Measurements from ENCODE around the gene GNG8. TPM values are rescaled to one million over a fixed set of nuclear protein-coding genes. Genes with fewer than 3 reads are reported as not detected.
A peak's percentile ranks its signal among the peaks of the same experiment; 100 is the strongest.

The GNG8 gene
- total RNA-seq, 1 experiment from 2014 or later = not detected

- Mint-ChIP-seq H3K36me3 (ENCODE audit: insufficient read depth, unreplicated experiment) (peaks cover 12% of the 10 kb centered on the region), H3K27ac (ENCODE audit: unreplicated experiment) (no peak overlapping the region), H3K4me3 (ENCODE audit: unreplicated experiment) (no peak overlapping the region), H3K4me1 (ENCODE audit: low read depth, unreplicated experiment) (peaks cover 7% of the 10 kb centered on the region), H3K27me3 (ENCODE audit: insufficient read depth, unreplicated experiment) (peaks cover 12% of the 10 kb centered on the region), H3K9me3 (ENCODE audit: unreplicated experiment) (no peaks in the 10 kb centered on the region)
- Histone ChIP-seq H3K27me3 (replicated peaks; ENCODE audit: control insufficient read depth, insufficient read depth, low read length) (no peaks in the 10 kb centered on the region; the same call in 1 of the 2 replicates), H3K4me1 (peaks cover 11% of the 10 kb centered on the region; the same call in 1 of the 2 replicates), H3K9me3 (no peaks in the 10 kb centered on the region), H3K36me3 (ENCODE audit: control insufficient read depth, insufficient read depth, low read length) (no peaks in the 10 kb centered on the region), H3K4me3 (ENCODE audit: low read depth, low read length) (no peak overlapping the region)
- TF ChIP-seq CTCF (IDR thresholded peaks at IDR 0.05; ENCODE audit: insufficient read depth in 1 of 2, low read depth in 1 of 2, low read length in 1 of 2, severe bottlenecking in 1 of 2, unreplicated experiment in 1 of 2) = no peak
- POLR2A ChIA-PET = no interaction called here
- no TSS peak for BruUV-seq (replicated peaks)
- intact Hi-C loops (cut with micrococcal nuclease; ENCODE audit: unreplicated experiment) = no loop called here
- CTCF ChIA-PET = interaction anchor here (0.6 kb wide), 1 partner anchor 793 kb away, joined by 6 read pairs; the partner anchor contains the start of gene SYMPK
- DNase-seq = no peak
Observed at GRCh38 chr19:46656541-46656940, 20.5 kb upstream of the GNG8 start.

GRCh38 chr19:46654621-46655152, 18.7 kb upstream of the GNG8 start:
- no peak overlapping the region for H3K27ac Mint-ChIP-seq (ENCODE audit: unreplicated experiment)
- peaks cover 5% of the 10 kb centered on the region for H3K36me3 Mint-ChIP-seq (ENCODE audit: insufficient read depth, unreplicated experiment)
- peaks cover 8% of the 10 kb centered on the region; the same call in 1 of the 2 replicates for H3K4me1 ChIP-seq
- no peaks in the 10 kb centered on the region for H3K9me3 Mint-ChIP-seq (ENCODE audit: unreplicated experiment)
- no TSS peak for BruUV-seq (replicated peaks)
- no peak for DNase-seq
- ChIA-PET POLR2A (no interaction called here), CTCF (no interaction called here)
- no peaks in the 10 kb centered on the region for H3K9me3 ChIP-seq
- H3K4me1 Mint-ChIP-seq (ENCODE audit: low read depth, unreplicated experiment) = peaks cover 3% of the 10 kb centered on the region
- H3K36me3 ChIP-seq (ENCODE audit: control insufficient read depth, insufficient read depth, low read length) = no peaks in the 10 kb centered on the region
- H3K4me3 Mint-ChIP-seq (ENCODE audit: unreplicated experiment) = no peak overlapping the region
- H3K27me3 ChIP-seq (replicated peaks; ENCODE audit: control insufficient read depth, insufficient read depth, low read length) = no peaks in the 10 kb centered on the region
- intact Hi-C loops (cut with micrococcal nuclease; ENCODE audit: unreplicated experiment) = no loop called here
- H3K27me3 Mint-ChIP-seq (ENCODE audit: insufficient read depth, unreplicated experiment) = peaks cover 9% of the 10 kb centered on the region
- no peak overlapping the region for H3K4me3 ChIP-seq (ENCODE audit: low read depth, low read length)
- TF ChIP-seq CTCF (IDR thresholded peaks at IDR 0.05; ENCODE audit: insufficient read depth in 1 of 2, low read depth in 1 of 2, low read length in 1 of 2, severe bottlenecking in 1 of 2, unreplicated experiment in 1 of 2) = no peak

GRCh38 chr19:46650445-46650844, 14.4 kb upstream of the GNG8 start:
- H3K4me1 Mint-ChIP-seq (ENCODE audit: low read depth, unreplicated experiment) = no peaks in the 10 kb centered on the region
- H3K36me3 ChIP-seq (ENCODE audit: control insufficient read depth, insufficient read depth, low read length) = no peaks in the 10 kb centered on the region
- H3K4me3 ChIP-seq (ENCODE audit: low read depth, low read length) = no peak overlapping the region
- no peak for TF ChIP-seq CTCF (IDR thresholded peaks at IDR 0.05; ENCODE audit: insufficient read depth in 1 of 2, low read depth in 1 of 2, low read length in 1 of 2, severe bottlenecking in 1 of 2, unreplicated experiment in 1 of 2)
- ChIA-PET CTCF (interaction anchor here (1.0 kb wide), 1 partner anchor 11 kb away, joined by 3 read pairs; the partner anchor contains the start of gene DACT3), POLR2A (no interaction called here)
- peak overlapping the region; percentile 15 for H3K27ac Mint-ChIP-seq (ENCODE audit: unreplicated experiment)
- no peaks in the 10 kb centered on the region for H3K27me3 ChIP-seq (replicated peaks; ENCODE audit: control insufficient read depth, insufficient read depth, low read length)
- no peak overlapping the region for H3K4me3 Mint-ChIP-seq (ENCODE audit: unreplicated experiment)
- H3K36me3 Mint-ChIP-seq (ENCODE audit: insufficient read depth, unreplicated experiment) = peaks cover 5% of the 10 kb centered on the region
- no peak for DNase-seq
- intact Hi-C loops (cut with micrococcal nuclease; ENCODE audit: unreplicated experiment) = no loop called here
- H3K27me3 Mint-ChIP-seq (ENCODE audit: insufficient read depth, unreplicated experiment) = no peaks in the 10 kb centered on the region
- no TSS peak for BruUV-seq (replicated peaks)
- no peaks in the 10 kb centered on the region for H3K9me3 Mint-ChIP-seq (ENCODE audit: unreplicated experiment)
- no peaks in the 10 kb centered on the region for H3K9me3 ChIP-seq
- H3K4me1 ChIP-seq = no peaks in the 10 kb centered on the region
